ENCODE data around the gene FBXW5. TPM values are rescaled to one million over a fixed set of nuclear protein-coding genes. Genes with fewer than 3 reads are reported as not detected.

The FBXW5 gene
- total RNA-seq, 4 donors from 2014 or later = 101 to 166 (median 142) TPM

DNA sequence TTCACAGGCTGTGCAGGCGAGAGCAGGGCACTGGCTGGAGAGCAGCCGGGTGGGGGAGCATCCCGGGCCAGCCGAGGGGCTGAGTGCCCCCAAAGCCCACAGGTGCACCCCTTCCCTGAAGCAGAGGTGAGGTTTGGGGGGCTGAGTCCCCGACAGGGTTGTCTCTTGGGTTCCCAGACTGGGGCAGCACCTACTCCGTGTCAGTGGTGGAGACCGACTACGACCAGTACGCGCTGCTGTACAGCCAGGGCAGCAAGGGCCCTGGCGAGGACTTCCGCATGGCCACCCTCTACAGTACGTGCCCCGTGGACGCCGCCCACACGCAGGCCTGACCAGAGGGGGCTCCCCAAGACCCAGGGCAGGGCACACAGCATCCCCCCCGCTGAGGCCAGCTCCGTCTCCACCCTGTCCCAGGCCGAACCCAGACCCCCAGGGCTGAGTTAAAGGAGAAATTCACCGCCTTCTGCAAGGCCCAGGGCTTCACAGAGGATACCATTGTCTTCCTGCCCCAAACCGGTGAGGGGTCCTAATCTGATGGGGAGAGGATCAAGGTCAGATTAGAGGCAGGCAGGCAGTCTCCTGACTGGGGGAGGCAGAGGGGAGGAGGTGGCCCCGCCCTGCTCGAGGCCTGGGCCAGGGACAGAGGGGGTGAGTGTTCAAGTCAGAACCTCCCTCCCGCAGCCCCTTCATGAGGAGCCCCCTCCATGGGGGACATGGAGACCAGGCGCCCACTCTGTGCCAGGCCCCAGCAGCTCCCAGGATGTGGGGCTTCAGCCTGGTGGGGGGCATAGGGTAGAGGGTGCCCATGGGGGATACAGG is 35.4 kb upstream of the FBXW5 start:
- 88% methylated on average over 15 of the region's 26 CpGs for WGBS
- Histone ChIP-seq H3K27me3 (peaks cover 21% of the 10 kb centered on the region), H3K4me1 (peaks cover 37% of the 10 kb centered on the region), H3K4me3 (no peak overlapping the region), H3K36me3 (no peaks in the 10 kb centered on the region), H3K9me3 (no peaks in the 10 kb centered on the region), H3K27ac (no peak overlapping the region)
- DNase-seq (ENCODE audit: low spot score in 2 of 2) = no peak
- TF ChIP-seq, protein P1, sequence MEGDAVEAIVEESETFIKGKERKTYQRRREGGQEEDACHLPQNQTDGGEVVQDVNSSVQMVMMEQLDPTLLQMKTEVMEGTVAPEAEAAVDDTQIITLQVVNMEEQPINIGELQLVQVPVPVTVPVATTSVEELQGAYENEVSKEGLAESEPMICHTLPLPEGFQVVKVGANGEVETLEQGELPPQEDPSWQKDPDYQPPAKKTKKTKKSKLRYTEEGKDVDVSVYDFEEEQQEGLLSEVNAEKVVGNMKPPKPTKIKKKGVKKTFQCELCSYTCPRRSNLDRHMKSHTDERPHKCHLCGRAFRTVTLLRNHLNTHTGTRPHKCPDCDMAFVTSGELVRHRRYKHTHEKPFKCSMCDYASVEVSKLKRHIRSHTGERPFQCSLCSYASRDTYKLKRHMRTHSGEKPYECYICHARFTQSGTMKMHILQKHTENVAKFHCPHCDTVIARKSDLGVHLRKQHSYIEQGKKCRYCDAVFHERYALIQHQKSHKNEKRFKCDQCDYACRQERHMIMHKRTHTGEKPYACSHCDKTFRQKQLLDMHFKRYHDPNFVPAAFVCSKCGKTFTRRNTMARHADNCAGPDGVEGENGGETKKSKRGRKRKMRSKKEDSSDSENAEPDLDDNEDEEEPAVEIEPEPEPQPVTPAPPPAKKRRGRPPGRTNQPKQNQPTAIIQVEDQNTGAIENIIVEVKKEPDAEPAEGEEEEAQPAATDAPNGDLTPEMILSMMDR (IDR thresholded peaks at IDR 0.05) = no peak
- TF ChIP-seq POLR2A (IDR thresholded peaks at IDR 0.05) (no peak), POLR2AphosphoS5 (IDR thresholded peaks at IDR 0.05) (no peak), EP300 (IDR thresholded peaks at IDR 0.05) (no peak)

GRCh38 chr9:136978865-136979544 is 34.5 kb upstream of the FBXW5 start:
- H3K27me3 ChIP-seq = peaks cover 12% of the 10 kb centered on the region
- no peaks in the 10 kb centered on the region for H3K36me3 ChIP-seq
- TF ChIP-seq, protein P1 (IDR thresholded peaks at IDR 0.05) = no peak
- TF ChIP-seq EP300 (IDR thresholded peaks at IDR 0.05) (no peak), POLR2A (IDR thresholded peaks at IDR 0.05) (no peak), POLR2AphosphoS5 (IDR thresholded peaks at IDR 0.05) (no peak)
- H3K9me3 ChIP-seq = no peaks in the 10 kb centered on the region
- no peak for DNase-seq (ENCODE audit: low spot score in 2 of 2)
- H3K4me1 ChIP-seq = peaks cover 39% of the 10 kb centered on the region
- no peak overlapping the region for H3K27ac ChIP-seq
- 61% methylated on average over 12 of the region's 41 CpGs for WGBS
- no peak overlapping the region for H3K4me3 ChIP-seq

DNA sequence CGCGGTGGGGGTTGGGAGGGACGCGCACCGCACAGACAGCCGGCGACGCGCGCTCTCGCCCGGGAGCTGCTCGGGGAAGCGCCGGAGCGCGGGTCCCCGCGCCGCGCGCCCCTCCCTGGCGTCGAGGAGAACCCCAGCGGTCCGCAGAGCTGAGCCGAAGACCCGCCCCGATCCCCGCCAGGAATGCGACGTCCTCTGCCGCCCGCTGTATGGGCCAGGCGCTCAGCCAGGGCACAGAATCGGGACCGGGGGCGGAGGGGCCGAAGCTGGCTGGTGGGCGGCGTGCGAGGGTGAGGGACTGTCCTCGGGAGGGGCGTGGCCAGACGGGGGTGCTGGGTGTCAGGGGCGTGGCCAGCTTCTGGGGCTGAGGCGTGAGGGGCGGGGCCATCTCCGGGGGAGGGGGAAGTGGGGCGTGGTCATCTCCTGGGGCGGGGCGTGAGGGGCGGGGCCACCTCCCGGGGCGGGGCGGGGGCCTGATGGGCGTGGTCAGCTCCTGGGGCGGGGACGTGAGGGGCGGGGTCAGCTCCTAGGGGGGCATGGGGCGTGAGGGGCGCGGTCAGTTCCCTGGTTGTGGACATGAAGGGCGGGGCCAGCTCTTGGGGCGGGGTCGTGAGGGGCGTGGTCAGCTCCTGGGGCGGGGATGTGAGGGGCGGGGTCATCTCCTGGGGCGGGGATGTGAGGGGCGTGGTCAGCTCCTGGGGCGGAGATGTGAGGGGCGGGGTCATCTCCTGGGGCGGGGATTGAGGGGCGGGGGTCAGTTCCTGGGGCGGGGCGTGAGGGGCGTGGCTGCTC is 33.7 kb upstream of the FBXW5 start:
- DNase-seq (ENCODE audit: low spot score in 2 of 2) = peak in 1 of 2 donors; percentile 85
- no peaks in the 10 kb centered on the region for H3K36me3 ChIP-seq
- peaks cover 39% of the 10 kb centered on the region for H3K4me1 ChIP-seq
- H3K4me3 ChIP-seq = peak overlapping the region; percentile 56
- no peak for TF ChIP-seq EP300 (IDR thresholded peaks at IDR 0.05)
- TF ChIP-seq, protein P1 (IDR thresholded peaks at IDR 0.05) = no peak
- no peak for TF ChIP-seq POLR2AphosphoS5 (IDR thresholded peaks at IDR 0.05)
- TF ChIP-seq POLR2A (IDR thresholded peaks at IDR 0.05) = no peak
- WGBS = no CpG with 5 or more reads among the region's 78 CpGs
- peaks cover 9% of the 10 kb centered on the region for H3K27me3 ChIP-seq
- H3K27ac ChIP-seq = no peak overlapping the region
- H3K9me3 ChIP-seq = no peaks in the 10 kb centered on the region

DNA sequence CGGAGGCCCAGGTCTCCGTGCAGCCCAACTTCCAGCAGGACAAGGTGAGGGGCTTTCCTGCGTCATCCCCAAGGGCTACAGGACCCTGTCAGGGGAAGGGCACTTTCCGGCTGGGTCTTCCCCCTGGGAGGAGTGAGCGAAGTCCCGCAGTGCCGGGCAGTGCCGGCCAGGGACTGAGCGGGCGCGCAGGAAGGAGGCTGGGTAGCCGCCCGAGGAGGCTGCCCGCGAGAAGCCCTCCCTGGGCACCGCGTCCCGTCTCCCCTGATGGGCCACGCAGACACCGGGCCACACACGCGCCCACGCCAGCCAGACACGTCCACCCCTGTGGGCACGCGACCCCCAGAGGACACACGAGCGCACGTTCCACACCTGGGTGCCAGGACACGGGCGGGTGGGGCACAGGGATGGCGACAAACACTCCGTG is 33.1 kb upstream of the FBXW5 start:
- H3K36me3 ChIP-seq = no peaks in the 10 kb centered on the region
- no peaks in the 10 kb centered on the region for H3K9me3 ChIP-seq
- 61% methylated on average over 4 of the region's 33 CpGs for WGBS
- H3K4me1 ChIP-seq = peaks cover 39% of the 10 kb centered on the region
- H3K27ac ChIP-seq = no peak overlapping the region
- DNase-seq (ENCODE audit: low spot score in 2 of 2) = no peak
- no peak for TF ChIP-seq POLR2AphosphoS5 (IDR thresholded peaks at IDR 0.05)
- TF ChIP-seq EP300 (IDR thresholded peaks at IDR 0.05) = no peak
- no peak for TF ChIP-seq POLR2A (IDR thresholded peaks at IDR 0.05)
- TF ChIP-seq, protein P1 (IDR thresholded peaks at IDR 0.05) = no peak
- H3K27me3 ChIP-seq = peaks cover 4% of the 10 kb centered on the region
- peak overlapping the region; percentile 56 for H3K4me3 ChIP-seq

Measured in suprapubic skin (tissue), 4 donors.